WERI-Rb-1 (cell line): ENCODE measurements around the gene RASA2.

ENCODE experiments used
- DNase-seq: peaks from one replicate; pipeline ENCODE4 v3.0.0-alpha.2; 2020
- H3K27ac ChIP-seq: fragments of 250-450 bp; sonication (Bioruptor Pico); 2 replicates; pipeline ENCODE4 v1.5.1; 2020; ENCODE audit warnings: mild to moderate bottlenecking, moderate library complexity
- H3K27me3 ChIP-seq: fragments of 250-450 bp; sonication (Bioruptor Pico); 2 replicates; pipeline ENCODE4 v1.5.1; 2021; ENCODE audit warnings: mild to moderate bottlenecking, low read depth, moderate library complexity; ENCODE audit not compliant: insufficient read depth, severe bottlenecking
- H3K36me3 ChIP-seq: fragments of 250-450 bp; sonication (Bioruptor Pico); 2 replicates; pipeline ENCODE4 v1.5.1; 2020; ENCODE audit warnings: mild to moderate bottlenecking, moderate library complexity
- H3K4me3 ChIP-seq: 2 replicates; pipeline ENCODE4 v1.5.1; 2011; ENCODE audit warnings: low read depth, mild to moderate bottlenecking, control low read depth, low read length
- H3K9me3 ChIP-seq: fragments of 250-450 bp; sonication (Bioruptor Pico); 2 replicates; pipeline ENCODE4 v1.5.1; 2021; ENCODE audit warnings: mild to moderate bottlenecking, moderate library complexity; ENCODE audit not compliant: severe bottlenecking
- TF ChIP-seq, protein P1 (sequence below): IDR thresholded peaks from 2 replicates; pipeline ENCODE4 v1.5.1; 2011; ENCODE audit warnings: low read depth, mild to moderate bottlenecking, control low read depth, inconsistent platforms, low read length

The RASA2 gene

DNA sequence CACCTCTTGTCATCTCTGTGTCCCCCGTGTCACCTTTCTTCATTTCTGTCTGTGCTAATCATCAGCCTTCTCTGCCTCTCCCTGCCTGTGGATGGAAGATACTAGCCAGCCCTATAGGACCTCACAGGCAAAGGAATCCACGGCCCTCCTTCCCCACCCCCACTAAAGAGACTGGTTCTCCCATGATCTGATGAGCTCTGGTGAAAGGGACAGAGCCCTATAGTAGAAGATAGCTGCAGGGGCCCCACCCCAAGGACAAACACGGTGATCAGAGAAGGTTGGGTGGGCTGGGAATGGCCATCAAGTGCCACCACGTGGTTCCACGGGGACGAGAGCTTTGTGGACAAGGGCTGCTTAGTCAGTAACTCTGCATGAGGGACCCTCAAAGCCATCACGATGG, 27.8 kb upstream of the RASA2 start:
- TF ChIP-seq, protein P1, sequence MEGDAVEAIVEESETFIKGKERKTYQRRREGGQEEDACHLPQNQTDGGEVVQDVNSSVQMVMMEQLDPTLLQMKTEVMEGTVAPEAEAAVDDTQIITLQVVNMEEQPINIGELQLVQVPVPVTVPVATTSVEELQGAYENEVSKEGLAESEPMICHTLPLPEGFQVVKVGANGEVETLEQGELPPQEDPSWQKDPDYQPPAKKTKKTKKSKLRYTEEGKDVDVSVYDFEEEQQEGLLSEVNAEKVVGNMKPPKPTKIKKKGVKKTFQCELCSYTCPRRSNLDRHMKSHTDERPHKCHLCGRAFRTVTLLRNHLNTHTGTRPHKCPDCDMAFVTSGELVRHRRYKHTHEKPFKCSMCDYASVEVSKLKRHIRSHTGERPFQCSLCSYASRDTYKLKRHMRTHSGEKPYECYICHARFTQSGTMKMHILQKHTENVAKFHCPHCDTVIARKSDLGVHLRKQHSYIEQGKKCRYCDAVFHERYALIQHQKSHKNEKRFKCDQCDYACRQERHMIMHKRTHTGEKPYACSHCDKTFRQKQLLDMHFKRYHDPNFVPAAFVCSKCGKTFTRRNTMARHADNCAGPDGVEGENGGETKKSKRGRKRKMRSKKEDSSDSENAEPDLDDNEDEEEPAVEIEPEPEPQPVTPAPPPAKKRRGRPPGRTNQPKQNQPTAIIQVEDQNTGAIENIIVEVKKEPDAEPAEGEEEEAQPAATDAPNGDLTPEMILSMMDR, result no peak
- H3K4me3 ChIP-seq, result no peak overlapping the region
- H3K9me3 ChIP-seq, result no peaks in the 10 kb centered on the region
- DNase-seq, result no peak
- no peaks in the 10 kb centered on the region for H3K27me3 ChIP-seq
- no peaks in the 10 kb centered on the region for H3K36me3 ChIP-seq
- H3K27ac ChIP-seq, result no peak overlapping the region

DNA sequence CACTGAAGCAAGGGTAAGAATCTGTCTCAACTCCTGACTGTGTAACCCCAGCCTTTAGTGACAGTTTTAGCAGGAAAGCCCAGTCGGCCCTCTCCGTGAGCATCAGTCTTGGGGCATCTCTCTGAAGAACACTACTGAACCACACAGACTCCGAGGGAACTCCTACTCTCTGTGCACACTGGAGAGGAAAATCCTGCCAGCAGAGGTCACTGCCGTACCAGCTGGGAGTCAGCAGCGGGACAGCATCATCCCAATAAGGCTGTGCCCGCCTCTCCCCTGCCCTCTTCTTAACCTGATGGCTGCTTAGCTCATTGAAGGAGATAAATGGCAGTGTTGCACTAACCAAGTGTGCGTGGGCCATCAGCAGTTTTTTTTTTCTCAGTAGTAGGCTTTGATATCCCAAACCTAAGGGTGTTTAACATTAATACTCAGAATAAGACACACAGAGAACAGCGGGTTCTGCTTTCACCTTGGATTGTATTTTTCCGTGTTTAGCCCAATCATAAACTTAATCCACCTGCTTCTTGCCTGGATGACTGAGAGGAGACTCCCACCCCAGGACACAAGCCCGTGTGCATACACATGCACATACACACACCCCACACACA, 26.6 kb upstream of the RASA2 start:
- Histone ChIP-seq H3K27ac (no peak overlapping the region), H3K27me3 (no peaks in the 10 kb centered on the region), H3K36me3 (no peaks in the 10 kb centered on the region), H3K4me3 (no peak overlapping the region), H3K9me3 (no peaks in the 10 kb centered on the region)
- DNase-seq, result peak; percentile 91
- TF ChIP-seq, protein P1, result peak; percentile 91

DNA sequence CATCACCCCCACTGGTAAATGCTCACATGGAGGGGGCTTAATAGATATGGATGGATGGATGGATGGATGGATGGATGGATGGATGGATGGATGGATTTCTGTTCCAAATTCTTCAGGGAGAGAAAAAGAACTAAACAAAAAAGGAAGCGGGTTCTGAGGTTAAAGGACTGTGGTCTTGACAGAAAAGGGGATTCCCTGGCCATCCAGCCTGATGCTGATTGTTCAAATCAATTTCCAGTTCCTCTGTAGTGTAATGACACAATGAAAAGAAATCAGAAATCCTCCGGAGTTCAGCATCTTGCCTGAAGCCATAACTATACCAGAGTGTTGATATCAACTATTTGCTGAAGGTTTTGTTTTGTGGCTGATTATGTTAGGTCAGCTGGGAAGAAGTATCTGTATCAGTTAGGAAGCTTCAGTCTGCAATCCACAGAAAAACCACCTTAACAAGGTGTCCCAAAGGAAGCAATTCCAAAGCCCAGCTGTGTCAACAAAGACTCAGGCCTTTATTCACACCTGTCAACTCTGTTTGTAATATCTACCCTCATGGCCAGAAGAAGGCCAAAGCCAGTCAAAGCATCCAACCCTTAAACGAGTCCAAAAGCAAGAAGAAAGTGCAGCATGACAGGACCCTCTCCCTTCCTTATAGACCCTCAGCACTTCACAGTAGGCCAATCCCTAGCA, 24.5 kb upstream of the RASA2 start:
- H3K4me3 ChIP-seq, result no peak overlapping the region
- H3K27ac ChIP-seq, result no peak overlapping the region
- TF ChIP-seq, protein P1, result no peak
- no peaks in the 10 kb centered on the region for H3K36me3 ChIP-seq
- DNase-seq, result no peak
- no peaks in the 10 kb centered on the region for H3K9me3 ChIP-seq
- no peaks in the 10 kb centered on the region for H3K27me3 ChIP-seq

DNA sequence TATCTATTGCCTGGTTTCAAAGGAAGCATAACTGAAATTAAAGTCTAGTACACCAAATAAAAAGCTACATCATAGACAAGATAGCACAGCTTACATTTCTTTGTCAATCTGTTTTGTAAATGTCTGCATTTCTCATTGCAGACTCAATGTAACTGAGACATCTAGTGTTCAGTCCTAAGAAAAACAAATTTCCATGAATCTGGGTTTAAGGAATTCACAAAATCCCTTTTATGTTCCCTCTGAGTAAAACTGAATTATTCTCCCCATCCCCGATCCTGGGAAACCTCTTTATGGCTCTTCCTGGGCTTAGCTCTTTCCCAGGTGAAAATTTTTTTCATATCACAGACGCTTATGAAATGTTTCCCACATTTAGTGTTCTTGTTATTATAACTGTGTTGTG, 21.6 kb upstream of the RASA2 start:
- no peak for DNase-seq
- TF ChIP-seq, protein P1, result no peak

DNA sequence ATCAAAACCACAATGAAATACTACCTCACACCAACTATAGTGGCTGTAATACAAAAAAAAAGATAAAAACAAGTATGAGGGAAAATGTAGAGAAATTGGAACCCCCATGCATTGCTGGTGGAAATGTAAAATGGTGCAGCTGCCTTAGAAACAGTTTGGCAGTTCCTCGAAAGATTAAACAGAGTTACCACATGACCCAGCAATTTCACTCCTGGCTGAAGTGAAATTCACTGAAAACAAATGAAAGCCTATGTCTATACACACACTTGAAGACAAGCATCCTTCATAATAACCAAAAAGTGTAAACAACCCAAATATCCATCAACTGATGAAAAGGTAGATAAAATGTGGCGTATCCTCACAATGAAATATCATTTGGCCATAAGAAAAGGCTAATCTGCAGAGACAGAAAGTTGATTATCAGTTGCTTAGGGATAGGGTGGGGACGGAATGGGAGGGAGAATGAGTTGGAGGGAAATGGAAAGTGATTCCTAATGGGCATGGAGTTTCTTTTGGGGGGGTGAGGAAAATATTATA, 20.1 kb upstream of the RASA2 start:
- TF ChIP-seq, protein P1, result no peak
- Histone ChIP-seq H3K9me3 (peaks cover under 1% of the 10 kb centered on the region), H3K4me3 (no peak overlapping the region), H3K36me3 (no peaks in the 10 kb centered on the region), H3K27me3 (no peaks in the 10 kb centered on the region), H3K27ac (no peak overlapping the region)
- no peak for DNase-seq

More for the DNA sequence above, 21.6 kb upstream of the RASA2 start:
- no peaks in the 10 kb centered on the region for H3K36me3 ChIP-seq
- H3K4me3 ChIP-seq, result no peak overlapping the region
- H3K27ac ChIP-seq, result no peak overlapping the region
- H3K9me3 ChIP-seq, result no peaks in the 10 kb centered on the region
- no peaks in the 10 kb centered on the region for H3K27me3 ChIP-seq
